GM12878 (cell line): ENCODE measurements around the gene MED1. TPM values are rescaled to one million over a fixed set of nuclear protein-coding genes. Genes with fewer than 3 reads are reported as not detected.
A peak's percentile ranks its signal among the peaks of the same experiment; 100 is the strongest.

Source experiments
- ATF3 ChIP-seq: IDR thresholded peaks from 2 replicates; pipeline ENCODE4 v1.6.1; 2011; ENCODE audit warnings: low read depth, mild to moderate bottlenecking, low read length, moderate library complexity, borderline replicate concordance; ENCODE audit errors: extremely low read depth
- BCL11A ChIP-seq: IDR thresholded peaks from 2 replicates; pipeline ENCODE4 v1.6.1; 2011; ENCODE audit warnings: low read depth, low read length
- BRCA1 ChIP-seq: IDR thresholded peaks from 2 replicates; pipeline ENCODE4 v1.6.1; 2011; ENCODE audit warnings: low read depth, low read length, improper control_type of control experiment
- CEBPB ChIP-seq, 2 experiments: fragments of 150-350 bp in 1 of 2; IDR thresholded peaks; 2 replicates each; pipeline ENCODE4 v1.6.1; 2012 to 2014; ENCODE audit warnings: low read depth in 2 of 2, low read length in 2 of 2, borderline replicate concordance in 1 of 2, inconsistent platforms in 1 of 2
- CREM ChIP-seq: IDR thresholded peaks from 2 replicates; pipeline ENCODE4 v1.6.1; 2014; ENCODE audit warnings: antibody characterized with exemption, low read depth
- ELK1 ChIP-seq: IDR thresholded peaks from 2 replicates; pipeline ENCODE4 v1.6.1; 2012; ENCODE audit warnings: low read depth, low read length, improper control_type of control experiment
- HDAC6 ChIP-seq: fragments of 200-600 bp; sonication (generic); IDR thresholded peaks from one replicate; pipeline ENCODE4 v1.8.0; 2017; ENCODE audit warnings: antibody characterized with exemption; ENCODE audit not compliant: unreplicated experiment
- MTA2 ChIP-seq: fragments of 450-650 bp; IDR thresholded peaks from 2 replicates; pipeline ENCODE4 v1.6.1; 2016; ENCODE audit warnings: low read depth, mild to moderate bottlenecking, moderate library complexity
- NFXL1 ChIP-seq: fragments of 450-650 bp; IDR thresholded peaks from 2 replicates; pipeline ENCODE4 v1.6.1; 2017; ENCODE audit warnings: antibody characterized with exemption, mild to moderate bottlenecking, borderline replicate concordance
- NR2F1 ChIP-seq: fragments of 450-650 bp; conservative IDR thresholded peaks from 2 replicates; pipeline ENCODE4 v1.6.1; 2017; ENCODE audit warnings: mild to moderate bottlenecking
- PAX5 ChIP-seq: IDR thresholded peaks from 2 replicates; pipeline ENCODE4 v1.6.1; 2011; ENCODE audit warnings: low read depth, low read length, borderline replicate concordance
- PAX8 ChIP-seq: fragments of 450-650 bp; IDR thresholded peaks from 2 replicates; pipeline ENCODE4 v1.6.1; 2017; ENCODE audit warnings: mild to moderate bottlenecking, moderate library complexity
- PBX3 ChIP-seq: IDR thresholded peaks from 2 replicates; pipeline ENCODE4 v1.6.1; 2011; ENCODE audit warnings: mild to moderate bottlenecking, low read depth, low read length, moderate library complexity; ENCODE audit not compliant: insufficient replicate concordance
- RELB ChIP-seq: fragments of 450-650 bp; IDR thresholded peaks from 2 replicates; pipeline ENCODE4 v1.6.1; 2017; ENCODE audit warnings: low read depth, mild to moderate bottlenecking, moderate library complexity
- RFX5 ChIP-seq: IDR thresholded peaks from 2 replicates; pipeline ENCODE4 v1.6.1; 2011; ENCODE audit warnings: low read depth, low read length, improper control_type of control experiment
- SMAD1 ChIP-seq: fragments of 450-650 bp; IDR thresholded peaks from 2 replicates; pipeline ENCODE4 v1.6.1; 2018; ENCODE audit warnings: mild to moderate bottlenecking, low read depth; ENCODE audit not compliant: partially characterized antibody
- SMC3 ChIP-seq: IDR thresholded peaks from 2 replicates; pipeline ENCODE4 v1.6.1; 2011; ENCODE audit warnings: low read length, improper control_type of control experiment, borderline replicate concordance
- SP1 ChIP-seq: IDR thresholded peaks from one replicate; pipeline ENCODE4 v1.6.1; 2011; ENCODE audit warnings: low read depth, low read length
- TARDBP ChIP-seq: IDR thresholded peaks from 2 replicates; pipeline ENCODE4 v1.6.1; 2016; ENCODE audit warnings: borderline replicate concordance
- TBL1XR1 ChIP-seq: IDR thresholded peaks from 2 replicates; pipeline ENCODE4 v1.6.1; 2012; ENCODE audit warnings: low read depth, low read length, improper control_type of control experiment
- TCF12 ChIP-seq: IDR thresholded peaks from 2 replicates; pipeline ENCODE4 v1.6.1; 2011; ENCODE audit warnings: low read depth, mild to moderate bottlenecking, low read length
- USF1 ChIP-seq: IDR thresholded peaks from 2 replicates; pipeline ENCODE4 v1.6.1; 2011; ENCODE audit warnings: borderline replicate concordance, low read depth, mild to moderate bottlenecking, moderate library complexity, mixed read lengths, low read length; ENCODE audit not compliant: insufficient read depth; ENCODE audit errors: extremely low read length
- USF2 ChIP-seq: IDR thresholded peaks from 2 replicates; pipeline ENCODE4 v1.6.1; 2011; ENCODE audit warnings: low read depth, low read length, improper control_type of control experiment, borderline replicate concordance
- ZNF24 ChIP-seq: fragments of 450-650 bp; IDR thresholded peaks from 2 replicates; pipeline ENCODE4 v1.6.1; 2017; ENCODE audit warnings: antibody characterized with exemption, mild to moderate bottlenecking
- polyA plus RNA-seq, 11 experiments: library from polyadenylated mRNA; depleted of rRNA in 4 of 11; unstranded in 6 of 11; stranded (reverse) in 5 of 11; fragments of >200 nt; fragmentation: Nextera tagmentation in 4 of 11; fragmentation: Illumina TruSeq in 1 of 11; extraction: Ambion mirVana in 4 of 11; extraction: Trizol in 1 of 11; gene quantifications; 1 replicate in 1 of 11; 2 replicates in 10 of 11; pipeline versions ENCODE4 v1.2.1 to v1.2.3, GENCODE V29; 2011 to 2016; ENCODE audit warnings: inconsistent platforms in 2 of 11, missing spikeins in 2 of 11, low read depth in 1 of 11
- total RNA-seq, 4 experiments: library from RNA; depleted of rRNA in 3 of 4; stranded (reverse); fragments of >200 nt in 3 of 4; fragmentation: Illumina TruSeq in 1 of 4; extraction: Trizol in 1 of 4; gene quantifications; 2 replicates each; pipeline versions ENCODE4 v1.2.1 to v1.2.3, GENCODE V29; 2013 to 2021

The MED1 gene
- total and polyA plus RNA-seq, 10 of the 15 experiments (the other 5 are each of a cell fraction or from before 2014, with no cell fraction given), result 8.7 to 50.1 (median 30.1) TPM

- TF ChIP-seq USF1, result no peak
- no peak; the same call in 1 of the 2 replicates for TF ChIP-seq TBL1XR1
- no peak; the same call in 1 of the 2 replicates for TF ChIP-seq ELK1
- TF ChIP-seq NR2F1, result 0 out of 2 replicates have a peak, but pooled peaks have one; percentile 7
- TF ChIP-seq ATF3, result peak; percentile 66; the same call in 1 of the 2 replicates
- TF ChIP-seq USF2, result no peak
- peak; percentile 87 for TF ChIP-seq SMAD1
- TF ChIP-seq RELB, result peak; percentile 66
- no peak for TF ChIP-seq PBX3
- TF ChIP-seq TCF12, result peak; percentile 61; the same call in 1 of the 2 replicates
- peak; percentile 2; the same call in 1 of the 2 replicates for TF ChIP-seq CREM
- 0 out of 2 replicates have a peak, but pooled peaks have one; percentile 42 for TF ChIP-seq ZNF24
- TF ChIP-seq RFX5, result no peak
- no peak for TF ChIP-seq PAX8
- no peak for TF ChIP-seq SMC3
- TF ChIP-seq SP1, result peak; percentile 42
- TF ChIP-seq HDAC6, result no peak
- no peak; the same call in 1 of the 2 replicates for TF ChIP-seq PAX5
- TF ChIP-seq CEBPB (IDR thresholded peaks at IDR 0.05; ENCODE audit: borderline replicate concordance in 1 of 2, low read depth in 2 of 2, low read length in 2 of 2), result no peak
- peak; percentile 95; the same call in 1 of the 2 replicates for TF ChIP-seq TARDBP
- TF ChIP-seq MTA2, result peak; percentile 29; the same call in 1 of the 2 replicates
- no peak for TF ChIP-seq NFXL1
- TF ChIP-seq BCL11A, result no peak
- TF ChIP-seq BRCA1, result peak; percentile 100
These were observed 10.3 kb upstream of the MED1 start, which contains the start of gene CDK12 (continued) for GRCh38 chr17:39461113-39461925.
